Measurements from ENCODE around the gene TPPP2.
A peak's percentile ranks its signal among the peaks of the same experiment; 100 is the strongest.
"Not testable (repeated sequence)": the region's sequence is repeated elsewhere in the genome, so short reads cannot be mapped to it uniquely, and the experiment has no call there.

The TPPP2 gene

DNA sequence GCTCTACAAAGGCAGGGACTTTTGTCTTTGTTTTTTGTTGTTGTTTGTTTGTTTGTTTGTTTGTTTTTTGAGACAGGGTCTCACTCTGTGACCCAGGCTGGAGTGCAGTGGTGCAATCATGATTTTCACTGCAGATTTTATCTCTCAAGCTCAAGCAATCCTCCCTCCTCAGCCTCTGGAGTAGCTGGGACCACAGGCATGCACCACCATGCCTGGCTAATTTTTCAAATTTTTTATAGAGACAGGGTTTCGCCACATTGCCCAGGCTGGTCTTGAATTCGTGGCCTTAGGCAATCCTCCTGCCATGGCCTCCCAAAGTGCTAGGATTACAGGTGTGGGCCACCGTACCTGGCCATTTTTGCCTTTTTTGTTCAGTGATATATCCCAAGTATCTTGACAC is 10.9 kb downstream of the TPPP2 start:
- H3K27ac ChIP-seq (ENCODE audit: insufficient read depth in 1 of 2, low read depth in 1 of 2, low read length in 2 of 2, poor library complexity in 1 of 2, severe bottlenecking in 2 of 2); DNase-seq; POLR2A ChIA-PET; H3K27me3 ChIP-seq (replicated peaks in 2 of 5; ENCODE audit: control insufficient read depth in 4 of 5, insufficient read depth in 5 of 5, low read length in 4 of 5); H3K9me3 ChIP-seq (ENCODE audit: control extremely low read depth in 1 of 5, control insufficient read depth in 4 of 5, insufficient read depth in 2 of 5, low read depth in 1 of 5, low read length in 4 of 5); H3K4me3 ChIP-seq (ENCODE audit: control insufficient read depth in 1 of 7, extremely low read depth in 1 of 7, insufficient read depth in 4 of 7, low read depth in 2 of 7, low read length in 6 of 7); H3K36me3 ChIP-seq (ENCODE audit: control insufficient read depth in 4 of 4, insufficient read depth in 4 of 4, low read length in 3 of 4): not testable (repeated sequence)
- peaks cover 9 to 32% (median 25%) of the 10 kb centered on the region in 4 experiments for H3K4me1 ChIP-seq (ENCODE audit: control extremely low read depth in 1 of 4, control insufficient read depth in 4 of 4, insufficient read depth in 4 of 4, low read length in 3 of 4)
- 95% methylated on average over 3 of the region's 3 CpGs for WGBS (ENCODE audit: insufficient coverage)
- CTCF ChIA-PET = interaction anchor here (0.6 to 7.2 kb wide), 19 partner anchors 10 to 1923 kb away, joined by 3 to 345 read pairs (median 4); partner anchors contain the start of gene TPPP2

DNA sequence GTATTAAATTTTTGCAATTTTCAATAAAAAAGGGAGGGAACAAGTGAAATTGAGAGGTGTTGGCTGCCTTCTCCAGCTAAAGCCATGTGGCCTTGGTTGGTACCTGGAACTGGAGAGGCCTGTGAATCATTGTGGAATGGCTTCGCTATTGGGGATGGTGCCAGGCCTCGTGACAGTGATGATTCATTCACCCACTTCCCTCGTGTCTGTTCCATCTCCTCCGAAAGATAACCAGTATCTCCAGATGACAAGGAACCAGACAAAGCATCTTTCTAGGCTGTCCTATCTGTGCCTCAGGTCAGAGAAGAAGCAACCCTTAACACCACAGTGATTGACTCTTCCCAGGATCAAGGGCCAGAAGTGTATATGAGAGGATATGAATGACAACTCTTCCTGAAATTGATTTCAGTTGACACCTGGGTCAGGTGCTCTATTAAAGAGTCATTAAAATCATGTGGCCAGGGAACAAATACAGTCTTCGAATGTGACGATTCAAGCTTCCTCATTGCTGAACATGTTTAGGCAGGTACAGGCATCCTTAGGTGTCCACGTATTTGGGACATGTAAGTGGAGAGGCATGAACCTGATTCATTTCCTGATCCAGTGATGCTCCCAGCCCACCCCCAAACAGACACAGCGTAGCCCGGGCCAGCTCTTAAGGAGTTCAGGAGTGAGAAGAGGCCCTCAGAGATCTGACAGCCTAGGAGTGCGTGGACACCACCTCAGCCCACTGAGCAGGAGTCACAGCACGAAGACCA is 11.8 kb downstream of the TPPP2 start, which contains the start of gene RNASE7:
TSS of gene RNASE7 (plus strand) at position 687 of the 758 bp plus-strand sequence. CDS start 631 bp downstream, outside the sequence.
- no peaks in the 10 kb centered on the region for H3K36me3 ChIP-seq (ENCODE audit: control insufficient read depth in 4 of 4, insufficient read depth in 4 of 4, low read length in 3 of 4)
- DNase-seq = peak in 2 of 3 donors; percentile 38 to 51
- POLR2A ChIA-PET = no interaction called here
- no peaks in the 10 kb centered on the region for H3K27me3 ChIP-seq (replicated peaks in 2 of 5; ENCODE audit: control insufficient read depth in 4 of 5, insufficient read depth in 5 of 5, low read length in 4 of 5)
- 94% methylated on average over 7 of the region's 11 CpGs for WGBS (ENCODE audit: insufficient coverage)
- peaks cover 9 to 32% (median 25%) of the 10 kb centered on the region in 4 experiments for H3K4me1 ChIP-seq (ENCODE audit: control extremely low read depth in 1 of 4, control insufficient read depth in 4 of 4, insufficient read depth in 4 of 4, low read length in 3 of 4)
- no peak within 1 kb of the TSS for H3K4me3 ChIP-seq (ENCODE audit: control insufficient read depth in 1 of 7, extremely low read depth in 1 of 7, insufficient read depth in 4 of 7, low read depth in 2 of 7, low read length in 6 of 7)
- no peak within 1 kb of the TSS for H3K27ac ChIP-seq (ENCODE audit: insufficient read depth in 1 of 2, low read depth in 1 of 2, low read length in 2 of 2, poor library complexity in 1 of 2, severe bottlenecking in 2 of 2)
- no peaks in the 10 kb centered on the region for H3K9me3 ChIP-seq (ENCODE audit: control extremely low read depth in 1 of 5, control insufficient read depth in 4 of 5, insufficient read depth in 2 of 5, low read depth in 1 of 5, low read length in 4 of 5)
- CTCF ChIA-PET = interaction anchor here (0.7 to 7.2 kb wide), 13 partner anchors 11 to 70 kb away, joined by 3 to 345 read pairs (median 7); partner anchors contain the start of genes SLC39A2 and TPPP2

DNA sequence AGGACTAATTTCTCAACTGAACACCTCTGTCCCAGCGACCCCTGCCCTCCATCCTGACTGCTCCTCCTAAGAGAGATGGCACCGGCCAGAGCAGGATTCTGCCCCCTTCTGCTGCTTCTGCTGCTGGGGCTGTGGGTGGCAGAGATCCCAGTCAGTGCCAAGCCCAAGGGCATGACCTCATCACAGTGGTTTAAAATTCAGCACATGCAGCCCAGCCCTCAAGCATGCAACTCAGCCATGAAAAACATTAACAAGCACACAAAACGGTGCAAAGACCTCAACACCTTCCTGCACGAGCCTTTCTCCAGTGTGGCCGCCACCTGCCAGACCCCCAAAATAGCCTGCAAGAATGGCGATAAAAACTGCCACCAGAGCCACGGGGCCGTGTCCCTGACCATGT is 12.9 kb downstream of the TPPP2 start:
- ChIA-PET POLR2A (no interaction called here), CTCF (interaction anchor here (1.3 to 7.2 kb wide), 7 partner anchors 11 to 47 kb away, joined by 3 to 345 read pairs (median 10); partner anchors contain the start of genes SLC39A2 and TPPP2)
- peak in 2 of 3 donors; percentile 17 to 31 for DNase-seq
- H3K4me1 ChIP-seq (ENCODE audit: control extremely low read depth in 1 of 4, control insufficient read depth in 4 of 4, insufficient read depth in 4 of 4, low read length in 3 of 4) = peaks cover 9 to 32% (median 25%) of the 10 kb centered on the region in 4 experiments
- no peaks in the 10 kb centered on the region for H3K36me3 ChIP-seq (ENCODE audit: control insufficient read depth in 4 of 4, insufficient read depth in 4 of 4, low read length in 3 of 4)
- H3K27ac ChIP-seq (ENCODE audit: insufficient read depth in 1 of 2, low read depth in 1 of 2, low read length in 2 of 2, poor library complexity in 1 of 2, severe bottlenecking in 2 of 2) = no peak overlapping the region
- WGBS (ENCODE audit: insufficient coverage) = 27% methylated on average over 7 of the region's 8 CpGs
- no peak overlapping the region for H3K4me3 ChIP-seq (ENCODE audit: control insufficient read depth in 1 of 7, extremely low read depth in 1 of 7, insufficient read depth in 4 of 7, low read depth in 2 of 7, low read length in 6 of 7)
- no peaks in the 10 kb centered on the region for H3K9me3 ChIP-seq (ENCODE audit: control extremely low read depth in 1 of 5, control insufficient read depth in 4 of 5, insufficient read depth in 2 of 5, low read depth in 1 of 5, low read length in 4 of 5)
- no peaks in the 10 kb centered on the region for H3K27me3 ChIP-seq (replicated peaks in 2 of 5; ENCODE audit: control insufficient read depth in 4 of 5, insufficient read depth in 5 of 5, low read length in 4 of 5)

DNA sequence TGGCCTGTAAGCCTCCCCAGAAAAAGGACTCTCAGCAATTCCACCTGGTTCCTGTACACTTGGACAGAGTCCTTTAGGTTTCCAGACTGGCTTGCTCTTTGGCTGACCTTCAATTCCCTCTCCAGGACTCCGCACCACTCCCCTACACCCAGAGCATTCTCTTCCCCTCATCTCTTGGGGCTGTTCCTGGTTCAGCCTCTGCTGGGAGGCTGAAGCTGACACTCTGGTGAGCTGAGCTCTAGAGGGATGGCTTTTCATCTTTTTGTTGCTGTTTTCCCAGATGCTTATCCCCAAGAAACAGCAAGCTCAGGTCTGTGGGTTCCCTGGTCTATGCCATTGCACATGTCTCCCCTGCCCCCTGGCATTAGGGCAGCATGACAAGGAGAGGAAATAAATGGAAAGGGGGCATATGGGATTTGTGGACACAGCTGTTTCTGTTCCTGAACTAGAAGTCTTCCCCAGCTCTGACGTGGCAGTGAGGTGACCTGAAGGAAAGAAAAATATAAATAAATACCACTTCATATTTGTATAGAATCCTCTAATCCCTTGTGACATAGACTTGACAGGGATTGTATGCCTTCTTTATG is 13.5 kb downstream of the TPPP2 start:
- H3K27ac ChIP-seq (ENCODE audit: insufficient read depth in 1 of 2, low read depth in 1 of 2, low read length in 2 of 2, poor library complexity in 1 of 2, severe bottlenecking in 2 of 2) = peak overlapping the region in 1 of 2 experiments; percentile 35
- no CpG with 5 or more reads among the region's 2 CpGs for WGBS (ENCODE audit: insufficient coverage)

DNA sequence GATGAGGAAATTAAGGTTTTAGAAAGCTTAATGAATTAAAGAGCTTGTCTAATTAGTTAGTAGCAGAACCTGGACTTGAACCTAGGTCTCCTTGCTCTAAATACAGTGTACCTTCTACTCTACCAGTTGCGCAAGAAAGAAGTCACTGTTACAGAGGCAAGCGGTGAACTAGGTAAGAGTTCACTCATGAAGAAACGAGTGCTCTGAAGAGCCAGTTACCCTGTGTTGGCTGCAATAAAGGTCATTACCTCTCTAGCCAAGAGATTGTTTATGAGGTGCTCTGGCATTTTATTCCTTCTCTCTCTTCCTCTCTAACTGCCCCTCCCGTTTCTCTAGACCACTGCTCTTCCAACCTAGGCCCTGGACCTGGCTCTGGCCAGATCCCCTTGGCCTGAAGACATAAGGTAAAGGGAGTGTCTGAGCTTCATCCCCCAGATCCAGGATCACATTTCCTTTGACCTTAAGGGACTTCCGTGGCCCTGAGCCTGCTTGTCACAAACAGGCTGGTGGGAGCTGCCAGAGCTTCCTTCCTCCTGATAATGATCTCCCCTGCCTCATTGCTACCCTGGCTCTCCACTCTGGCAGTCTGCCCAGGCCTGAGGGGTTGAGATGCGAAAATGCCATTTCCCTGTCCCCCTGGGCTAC is 14.1 kb downstream of the TPPP2 start:
- ChIA-PET CTCF (interaction anchor here (0.9 to 7.2 kb wide), 11 partner anchors 9 to 55 kb away, joined by 3 to 345 read pairs (median 4); partner anchors contain the start of gene TPPP2), POLR2A (interaction anchor here (1.1 to 1.5 kb wide), 2 partner anchors 16 to 17 kb away, joined by 3 to 5 read pairs; no protein-coding TSS in a partner anchor)
- H3K9me3 ChIP-seq (ENCODE audit: control extremely low read depth in 1 of 5, control insufficient read depth in 4 of 5, insufficient read depth in 2 of 5, low read depth in 1 of 5, low read length in 4 of 5) = no peaks in the 10 kb centered on the region
- H3K27me3 ChIP-seq (replicated peaks in 2 of 5; ENCODE audit: control insufficient read depth in 4 of 5, insufficient read depth in 5 of 5, low read length in 4 of 5) = no peaks in the 10 kb centered on the region
- H3K36me3 ChIP-seq (ENCODE audit: control insufficient read depth in 4 of 4, insufficient read depth in 4 of 4, low read length in 3 of 4) = no peaks in the 10 kb centered on the region
- peak; percentile 68 to 88 (median 87) for DNase-seq
- 17% methylated on average over 5 of the region's 6 CpGs for WGBS (ENCODE audit: insufficient coverage)
- peak overlapping the region in 1 of 2 experiments; percentile 35 for H3K27ac ChIP-seq (ENCODE audit: insufficient read depth in 1 of 2, low read depth in 1 of 2, low read length in 2 of 2, poor library complexity in 1 of 2, severe bottlenecking in 2 of 2)
- peak overlapping the region in 3 of 7 experiments; percentile 2 to 39 (median 12) for H3K4me3 ChIP-seq (ENCODE audit: control insufficient read depth in 1 of 7, extremely low read depth in 1 of 7, insufficient read depth in 4 of 7, low read depth in 2 of 7, low read length in 6 of 7)
- peaks cover 9 to 32% (median 25%) of the 10 kb centered on the region in 4 experiments for H3K4me1 ChIP-seq (ENCODE audit: control extremely low read depth in 1 of 4, control insufficient read depth in 4 of 4, insufficient read depth in 4 of 4, low read length in 3 of 4)

More for the DNA sequence above, 13.5 kb downstream of the TPPP2 start:
- no peak overlapping the region for H3K4me3 ChIP-seq (ENCODE audit: control insufficient read depth in 1 of 7, extremely low read depth in 1 of 7, insufficient read depth in 4 of 7, low read depth in 2 of 7, low read length in 6 of 7)
- H3K36me3 ChIP-seq (ENCODE audit: control insufficient read depth in 4 of 4, insufficient read depth in 4 of 4, low read length in 3 of 4) = no peaks in the 10 kb centered on the region
- no peaks in the 10 kb centered on the region for H3K27me3 ChIP-seq (replicated peaks in 2 of 5; ENCODE audit: control insufficient read depth in 4 of 5, insufficient read depth in 5 of 5, low read length in 4 of 5)
- H3K9me3 ChIP-seq (ENCODE audit: control extremely low read depth in 1 of 5, control insufficient read depth in 4 of 5, insufficient read depth in 2 of 5, low read depth in 1 of 5, low read length in 4 of 5) = no peaks in the 10 kb centered on the region
- peaks cover 9 to 32% (median 25%) of the 10 kb centered on the region in 4 experiments for H3K4me1 ChIP-seq (ENCODE audit: control extremely low read depth in 1 of 4, control insufficient read depth in 4 of 4, insufficient read depth in 4 of 4, low read length in 3 of 4)
- CTCF ChIA-PET = interaction anchor here (0.9 to 7.2 kb wide), 12 partner anchors 10 to 56 kb away, joined by 3 to 345 read pairs (median 4); partner anchors contain the start of genes SLC39A2 and TPPP2
- DNase-seq = no peak
- POLR2A ChIA-PET = interaction anchor here (1.1 to 1.5 kb wide), 2 partner anchors 15 to 17 kb away, joined by 3 to 5 read pairs; no protein-coding TSS in a partner anchor

DNA sequence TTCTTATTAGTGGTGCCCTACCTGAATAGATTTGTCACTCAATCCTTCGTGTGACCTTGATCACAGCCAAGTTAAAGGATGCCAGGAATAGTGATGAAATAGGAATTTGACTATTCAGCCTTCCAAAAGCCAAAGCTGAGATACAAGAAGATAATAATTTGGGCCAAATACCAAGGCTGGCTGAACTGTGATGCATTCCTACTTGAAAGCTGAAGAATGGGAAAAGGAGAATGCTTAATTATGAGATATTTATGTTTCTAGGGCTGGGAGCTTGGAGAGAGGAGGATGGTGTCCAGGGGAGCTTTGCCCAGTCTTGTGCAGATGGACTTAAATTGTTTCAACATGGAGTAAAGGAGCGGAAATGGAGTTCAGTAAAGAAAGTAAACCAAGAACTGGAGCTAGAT is 17.4 kb downstream of the TPPP2 start:
- Histone ChIP-seq H3K4me1 (ENCODE audit: control extremely low read depth in 1 of 4, control insufficient read depth in 4 of 4, insufficient read depth in 4 of 4, low read length in 3 of 4) (peaks cover 9 to 31% (median 27%) of the 10 kb centered on the region in 4 experiments), H3K27me3 (replicated peaks in 2 of 5; ENCODE audit: control insufficient read depth in 4 of 5, insufficient read depth in 5 of 5, low read length in 4 of 5) (no peaks in the 10 kb centered on the region), H3K9me3 (ENCODE audit: control extremely low read depth in 1 of 5, control insufficient read depth in 4 of 5, insufficient read depth in 2 of 5, low read depth in 1 of 5, low read length in 4 of 5) (no peaks in the 10 kb centered on the region), H3K36me3 (ENCODE audit: control insufficient read depth in 4 of 4, insufficient read depth in 4 of 4, low read length in 3 of 4) (no peaks in the 10 kb centered on the region), H3K4me3 (ENCODE audit: control insufficient read depth in 1 of 7, extremely low read depth in 1 of 7, insufficient read depth in 4 of 7, low read depth in 2 of 7, low read length in 6 of 7) (no peak overlapping the region), H3K27ac (ENCODE audit: insufficient read depth in 1 of 2, low read depth in 1 of 2, low read length in 2 of 2, poor library complexity in 1 of 2, severe bottlenecking in 2 of 2) (no peak overlapping the region)
- POLR2A ChIA-PET = no interaction called here
- DNase-seq = no peak
- CTCF ChIA-PET = interaction anchor here (0.7 to 6.7 kb wide), 15 partner anchors 8 to 516 kb away, joined by 3 to 42 read pairs (median 10); partner anchors contain the start of genes ARHGEF40 and RNASE8
- WGBS (ENCODE audit: insufficient coverage) = no CpG with 5 or more reads among the region's 2 CpGs
